Upper lobe of left lung (tissue), 4 donors: ENCODE results near the gene TAAR8.

Experiments
- CTCF ChIP-seq, 6 experiments: fragments of 450-650 bp in 4 of 6; fragments of 200-600 bp in 2 of 6; sonication (generic) in 2 of 6; IDR thresholded peaks; one replicate each; pipeline ENCODE4 v1.5.1; 2016 to 2019; ENCODE audit warnings: antibody characterized with exemption in 6 of 6
- POLR2A ChIP-seq, 4 donors: fragments of 450-650 bp; IDR thresholded peaks; one replicate each; pipeline ENCODE4 v1.5.1; 2016 to 2017; ENCODE audit warnings: antibody characterized with exemption in 4 of 4, mild to moderate bottlenecking in 2 of 4
- POLR2AphosphoS5 ChIP-seq, 2 donors: sonication (generic); formaldehyde crosslinking; IDR thresholded peaks; one replicate each; pipeline ENCODE4 v1.5.1; 2017; ENCODE audit warnings: antibody characterized with exemption in 2 of 2

- TF ChIP-seq CTCF (IDR thresholded peaks at IDR 0.05) (no peak), POLR2AphosphoS5 (IDR thresholded peaks at IDR 0.05) (no peak), POLR2A (IDR thresholded peaks at IDR 0.05) (no peak)
These were observed 43.7 kb downstream of the TAAR8 start for GRCh38 chr6:132596201-132596600.
